Transverse colon (tissue), 4 donors: ENCODE data around the gene LCP2.

Source experiments
- CTCF ChIP-seq, 5 experiments: fragments of 200-600 bp in 3 of 5; fragments of 450-650 bp in 2 of 5; sonication (generic) in 3 of 5; IDR thresholded peaks; 1 replicate in 2 of 5; 2 replicates in 3 of 5; pipeline ENCODE4 v1.5.1; 2016 to 2017; ENCODE audit warnings: antibody characterized with exemption in 5 of 5, inconsistent platforms in 3 of 5, mild to moderate bottlenecking in 2 of 5, moderate library complexity in 1 of 5
- POLR2A ChIP-seq: fragments of 450-650 bp; IDR thresholded peaks from one replicate; pipeline ENCODE4 v1.6.1; 2016; ENCODE audit warnings: antibody characterized with exemption, mild to moderate bottlenecking, moderate library complexity
- POLR2AphosphoS5 ChIP-seq, 3 donors: sonication (generic); formaldehyde crosslinking; IDR thresholded peaks; one replicate each; pipeline ENCODE4 v1.6.1; 2016; ENCODE audit warnings: antibody characterized with exemption in 3 of 3

GRCh38 chr5:170252109-170252508 is 45.5 kb downstream of the LCP2 start:
- TF ChIP-seq CTCF (IDR thresholded peaks at IDR 0.05) = no peak
- no peak for TF ChIP-seq POLR2A
- no peak for TF ChIP-seq POLR2AphosphoS5 (IDR thresholded peaks at IDR 0.05)
